ENCODE data around the gene MACO1.
"Not testable (repeated sequence)": the region's sequence is repeated elsewhere in the genome, so short reads cannot be mapped to it uniquely, and the experiment has no call there.

The MACO1 gene, protein sequence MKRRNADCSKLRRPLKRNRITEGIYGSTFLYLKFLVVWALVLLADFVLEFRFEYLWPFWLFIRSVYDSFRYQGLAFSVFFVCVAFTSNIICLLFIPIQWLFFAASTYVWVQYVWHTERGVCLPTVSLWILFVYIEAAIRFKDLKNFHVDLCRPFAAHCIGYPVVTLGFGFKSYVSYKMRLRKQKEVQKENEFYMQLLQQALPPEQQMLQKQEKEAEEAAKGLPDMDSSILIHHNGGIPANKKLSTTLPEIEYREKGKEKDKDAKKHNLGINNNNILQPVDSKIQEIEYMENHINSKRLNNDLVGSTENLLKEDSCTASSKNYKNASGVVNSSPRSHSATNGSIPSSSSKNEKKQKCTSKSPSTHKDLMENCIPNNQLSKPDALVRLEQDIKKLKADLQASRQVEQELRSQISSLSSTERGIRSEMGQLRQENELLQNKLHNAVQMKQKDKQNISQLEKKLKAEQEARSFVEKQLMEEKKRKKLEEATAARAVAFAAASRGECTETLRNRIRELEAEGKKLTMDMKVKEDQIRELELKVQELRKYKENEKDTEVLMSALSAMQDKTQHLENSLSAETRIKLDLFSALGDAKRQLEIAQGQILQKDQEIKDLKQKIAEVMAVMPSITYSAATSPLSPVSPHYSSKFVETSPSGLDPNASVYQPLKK

DNA sequence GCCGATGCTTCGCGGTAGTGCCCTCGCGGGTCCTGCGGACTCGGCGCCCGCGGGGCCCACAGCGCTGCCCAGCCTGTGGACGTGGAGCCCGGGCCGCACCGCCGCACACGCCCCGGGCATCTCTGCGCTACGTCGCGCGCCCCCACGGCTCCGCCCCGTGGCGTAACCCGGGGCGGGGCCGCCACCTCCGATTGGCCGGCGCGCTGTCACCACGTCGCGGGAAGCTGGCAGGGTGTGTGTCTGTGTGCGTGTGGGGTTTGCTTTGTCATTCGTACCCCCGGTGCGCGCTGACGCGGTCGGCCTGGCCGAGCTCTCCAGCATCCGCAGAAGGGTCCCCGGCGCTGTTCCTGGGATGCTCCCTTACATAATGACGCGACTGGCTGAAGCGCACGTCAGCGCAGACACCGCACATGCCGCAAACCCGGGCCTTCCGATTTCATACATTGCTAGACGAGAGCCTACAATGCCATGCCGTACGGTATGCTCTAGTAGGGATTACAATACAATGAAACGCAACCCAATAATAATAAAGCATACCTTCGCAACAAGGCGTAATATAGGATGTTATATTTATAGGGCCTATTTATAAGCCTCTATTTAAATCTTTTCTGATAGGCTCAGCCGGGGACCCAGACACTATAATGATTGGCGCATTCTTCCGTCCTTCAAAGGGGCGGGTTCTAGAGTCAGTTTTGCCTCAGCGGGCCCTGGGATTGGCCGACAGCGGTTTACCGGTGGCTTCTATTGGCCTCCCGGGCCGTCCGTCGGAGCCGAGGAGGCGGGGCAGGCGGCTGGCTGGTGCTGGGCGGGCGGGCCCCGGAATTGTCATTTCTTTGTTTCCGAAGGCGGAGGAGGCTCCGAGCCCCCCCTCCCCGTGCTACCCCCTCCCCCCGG lies at the start of gene MACO1:
Gene MACO1, plus strand, starts transcription at position 825 of the 894 bp plus-strand sequence. CDS start 202 bp downstream, outside the sequence.
- TF ChIP-seq CTCF (conservative IDR thresholded peaks at IDR 0.05; ENCODE audit: low read length) = no peak
- DNase-seq (ENCODE audit: low read depth) = peak; percentile 93
- peak within 1 kb of the TSS; percentile 86 for H3K4me3 ChIP-seq (ENCODE audit: low read length)

- not testable (repeated sequence) for H3K4me3 ChIP-seq (ENCODE audit: low read length)
- peak; percentile 75 for DNase-seq (ENCODE audit: low read depth)
Measured at GRCh38 chr1:25382543-25382942, 48.2 kb upstream of the MACO1 start.

DNA sequence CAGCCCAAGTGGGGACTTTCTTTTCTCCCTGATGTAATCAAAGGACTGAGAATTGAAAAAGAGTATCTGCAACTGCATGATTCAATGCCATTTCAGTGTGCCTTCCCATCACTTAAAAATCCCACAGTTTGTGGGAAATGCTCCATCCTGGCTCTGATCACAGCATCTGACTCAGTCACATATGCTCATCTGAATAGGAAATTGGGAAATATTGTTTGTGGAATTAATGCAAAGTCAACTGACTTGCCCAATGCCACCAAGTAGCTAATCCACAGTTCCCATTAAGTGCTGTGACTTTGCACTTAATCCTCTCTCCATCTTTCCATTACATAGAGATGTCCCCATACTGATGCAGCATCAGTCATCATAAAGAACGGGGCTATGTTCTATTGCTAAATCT lies 47.6 kb upstream of the MACO1 start:
- DNase-seq (ENCODE audit: low read depth) = peak; percentile 97
- H3K4me3 ChIP-seq (ENCODE audit: low read length) = not testable (repeated sequence)

DNA sequence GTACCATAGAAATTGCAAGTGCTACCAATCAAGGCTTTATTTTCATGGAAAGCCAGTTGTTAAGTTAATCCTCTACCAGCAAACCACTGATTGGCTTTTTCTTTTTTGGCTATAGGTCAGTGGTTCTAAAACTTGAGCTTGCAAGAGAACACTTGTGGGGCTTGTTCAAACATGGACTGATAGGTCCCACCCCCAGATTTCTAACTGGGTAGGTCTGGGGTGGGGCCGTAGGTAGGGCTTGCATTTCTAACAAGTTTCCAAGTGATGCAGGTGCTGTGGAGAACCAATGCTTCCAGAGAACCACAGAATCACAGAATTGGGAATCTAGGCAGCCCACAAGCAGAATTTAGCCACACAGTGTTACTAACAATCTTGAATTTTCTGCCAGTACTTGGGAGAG lies 46.8 kb upstream of the MACO1 start:
- peak; percentile 5 for DNase-seq (ENCODE audit: low read depth)
- not testable (repeated sequence) for H3K4me3 ChIP-seq (ENCODE audit: low read length)

GRCh38 chr1:25387096-25387495 lies 43.6 kb upstream of the MACO1 start:
- H3K4me3 ChIP-seq (ENCODE audit: low read length) = not testable (repeated sequence)
- peak; percentile 9 for DNase-seq (ENCODE audit: low read depth)

DNA sequence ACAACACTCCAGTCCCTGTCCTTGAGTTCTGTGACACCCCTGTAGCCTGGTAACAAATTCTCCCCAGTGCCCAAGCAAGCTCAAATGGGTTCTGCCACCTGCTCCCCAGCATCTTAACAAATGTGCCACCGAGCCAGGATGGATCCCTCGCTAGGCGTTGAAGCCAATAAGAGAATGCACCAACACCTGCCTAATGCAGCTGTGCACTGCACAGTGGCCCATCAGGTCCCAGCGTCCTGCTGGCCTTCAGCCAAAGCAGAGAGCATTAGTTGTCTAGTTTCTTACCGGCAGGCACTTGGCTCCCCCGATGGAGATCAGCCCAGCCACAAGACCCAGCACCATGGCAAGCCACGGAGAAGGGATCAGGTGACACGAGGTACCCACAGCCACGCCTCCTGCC lies 42.0 kb upstream of the MACO1 start:
- DNase-seq (ENCODE audit: low read depth); H3K4me3 ChIP-seq (ENCODE audit: low read length): not testable (repeated sequence)

GRCh38 chr1:25389721-25390120 lies 41.0 kb upstream of the MACO1 start:
- not testable (repeated sequence) for H3K4me3 ChIP-seq (ENCODE audit: low read length); DNase-seq (ENCODE audit: low read depth)

- peak; percentile 46 for DNase-seq (ENCODE audit: low read depth)
- no peak overlapping the region for H3K4me3 ChIP-seq (ENCODE audit: low read length)
- TF ChIP-seq CTCF (conservative IDR thresholded peaks at IDR 0.05; ENCODE audit: low read length) = no peak
Measured at GRCh38 chr1:25392841-25393240, 37.9 kb upstream of the MACO1 start.

DNA sequence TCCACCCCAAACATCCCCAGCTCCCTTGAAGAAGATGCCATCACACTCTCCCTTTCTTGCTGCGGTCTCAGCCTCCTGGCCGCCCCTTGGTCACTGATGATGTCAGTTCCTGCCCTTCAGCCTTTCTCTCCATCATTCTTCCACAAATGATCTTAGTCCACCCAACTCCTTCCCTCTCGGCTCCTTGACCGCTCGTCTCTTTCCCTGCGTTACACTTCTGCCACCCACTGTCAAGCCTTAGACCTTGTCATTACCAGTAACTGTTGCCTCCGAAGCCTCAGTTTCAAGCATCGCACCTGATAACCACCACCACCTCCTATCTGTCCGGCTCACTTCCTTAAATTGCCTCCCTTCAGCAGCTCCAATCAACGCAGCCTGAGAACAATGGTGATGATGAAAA lies 33.1 kb upstream of the MACO1 start:
- H3K4me3 ChIP-seq (ENCODE audit: low read length) = not testable (repeated sequence)
- peak; percentile 9 for DNase-seq (ENCODE audit: low read depth)

GRCh38 chr1:25398079-25398478 lies 32.6 kb upstream of the MACO1 start:
- H3K4me3 ChIP-seq (ENCODE audit: low read length); DNase-seq (ENCODE audit: low read depth): not testable (repeated sequence)

DNA sequence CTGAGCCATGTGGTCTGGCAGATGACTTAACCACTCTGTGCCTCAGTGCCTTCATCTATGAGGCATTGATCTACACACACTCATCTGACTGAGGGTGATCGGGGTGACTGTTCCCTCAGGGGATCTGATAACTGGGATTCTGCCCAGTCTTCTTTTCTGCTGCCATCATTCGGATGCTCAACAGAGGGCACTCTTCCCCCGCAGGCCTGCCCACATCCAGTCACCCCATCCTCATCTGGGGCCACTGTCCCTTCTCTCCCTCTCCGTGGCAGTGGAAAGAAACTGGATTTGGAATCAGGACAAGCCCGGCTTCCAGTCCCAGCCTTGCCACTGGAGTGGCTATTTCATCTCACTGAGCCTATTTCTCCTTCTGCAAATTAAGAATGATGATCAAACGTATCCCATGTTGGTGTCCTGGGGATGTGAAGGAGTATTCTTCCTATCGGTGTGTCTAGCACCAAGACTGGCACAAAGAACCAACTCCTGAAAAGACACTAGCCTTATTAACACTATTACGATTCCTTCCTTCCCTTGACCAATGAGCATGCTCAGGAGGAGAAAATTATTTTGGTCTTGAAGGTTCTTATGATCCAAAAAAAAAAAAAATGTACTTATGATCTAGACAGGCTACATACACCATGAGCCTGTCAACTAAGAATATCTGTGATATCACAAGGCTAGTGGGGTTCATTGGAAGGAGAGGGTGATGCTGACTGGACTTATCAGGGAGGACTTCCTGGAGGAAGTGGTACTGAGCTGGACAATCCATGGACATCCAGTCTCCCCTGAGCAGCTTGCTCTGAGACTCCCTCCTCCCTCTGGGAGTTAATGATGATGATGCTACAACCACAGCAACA lies 27.5 kb upstream of the MACO1 start:
- DNase-seq (ENCODE audit: low read depth); H3K4me3 ChIP-seq (ENCODE audit: low read length): not testable (repeated sequence)
- peak; percentile 29 for TF ChIP-seq CTCF (conservative IDR thresholded peaks at IDR 0.05; ENCODE audit: low read length)

DNA sequence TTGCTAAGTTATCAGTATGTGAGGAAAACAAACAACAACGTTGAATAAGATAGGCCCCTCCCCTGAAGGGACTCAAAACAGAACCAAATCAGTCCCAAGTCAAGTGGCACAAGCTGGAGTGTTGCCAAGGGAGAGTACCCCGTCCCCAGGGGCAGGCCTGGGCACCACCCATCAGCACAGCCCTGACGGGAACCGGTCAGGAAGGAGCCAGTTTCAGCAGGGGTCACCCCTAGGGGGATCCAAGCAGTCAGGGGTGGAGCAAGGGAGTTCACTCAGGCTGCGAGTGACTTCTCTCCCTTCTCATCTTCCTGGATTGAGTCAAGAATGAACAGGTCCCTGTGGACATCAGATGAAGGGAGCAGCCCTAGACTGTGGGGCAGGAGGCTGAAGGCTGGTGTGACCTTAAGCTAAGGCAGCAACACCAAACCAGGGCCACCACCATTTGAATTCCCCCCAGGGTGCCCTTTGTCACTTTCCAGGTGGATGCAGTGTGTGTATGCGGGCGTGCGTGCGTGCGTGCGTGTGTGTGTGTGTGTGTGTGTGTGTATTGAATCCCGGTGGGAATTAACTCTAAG lies 24.9 kb upstream of the MACO1 start:
- DNase-seq (ENCODE audit: low read depth); H3K4me3 ChIP-seq (ENCODE audit: low read length): not testable (repeated sequence)

- H3K4me3 ChIP-seq (ENCODE audit: low read length); DNase-seq (ENCODE audit: low read depth): not testable (repeated sequence)
Measured at GRCh38 chr1:25409641-25410427, 20.9 kb upstream of the MACO1 start.
